Activated CD4-positive, alpha-beta memory T cell treated with anti-CD3 and anti-CD28 coated beads, Interleukin-2, amount 10 ng/mL, durations not matched to agents 7 days and 5 days (primary cell): Measurements from ENCODE around the gene PRR7. TPM values are rescaled to one million over a fixed set of nuclear protein-coding genes. Genes with fewer than 3 reads are reported as not detected.

Source experiments
- CTCF ChIA-PET: fragments of 350-600 bp; sonication (Branson Sonifier 250); formaldehyde crosslinking; loops from one replicate; lab custom pipeline; 2021; ENCODE audit warnings: antibody characterized with exemption, inconsistent platforms; lab: Charles Lee
- POLR2A ChIA-PET: fragments of 350-600 bp; sonication (Branson Sonifier 250); formaldehyde crosslinking; loops from one replicate; lab custom pipeline; 2021; ENCODE audit warnings: antibody characterized with exemption; lab: Charles Lee
- DNase-seq: peaks from one replicate; pipeline ENCODE4 v3.0.0-alpha.2; 2020
- H3K27ac Mint-ChIP-seq: one replicate; pipeline ENCODE4 v1.8.0; 2021; ENCODE audit warnings: mild to moderate bottlenecking, mixed read lengths
- H3K27me3 Mint-ChIP-seq: one replicate; pipeline ENCODE4 v1.8.0; 2021; ENCODE audit warnings: mixed read lengths
- H3K36me3 Mint-ChIP-seq: one replicate; pipeline ENCODE4 v1.8.0; 2021; ENCODE audit warnings: low read depth, mixed read lengths
- H3K4me1 Mint-ChIP-seq: one replicate; pipeline ENCODE4 v1.8.0; 2021; ENCODE audit warnings: mixed read lengths
- H3K4me3 Mint-ChIP-seq: one replicate; pipeline ENCODE4 v1.8.0; 2021; ENCODE audit warnings: mild to moderate bottlenecking, mixed read lengths
- H3K9me3 Mint-ChIP-seq: one replicate; pipeline ENCODE4 v1.8.0; 2021; ENCODE audit warnings: mixed read lengths
- total RNA-seq, 2 experiments: library from RNA; stranded (reverse); gene quantifications; one replicate each; pipeline ENCODE4 v1.2.3, GENCODE V29; 2021

Gene PRR7
- total RNA-seq, 2 experiments from 2014 or later = 4.9 to 5.8 TPM

GRCh38 chr5:177496070-177496726, 49.6 kb downstream of the PRR7 start:
- Mint-ChIP-seq H3K36me3 (peaks cover 15% of the 10 kb centered on the region), H3K27ac (peak overlapping the region; percentile 53), H3K4me3 (peak overlapping the region; percentile 85), H3K9me3 (no peaks in the 10 kb centered on the region), H3K27me3 (peaks cover 21% of the 10 kb centered on the region), H3K4me1 (peaks cover 50% of the 10 kb centered on the region)
- ChIA-PET POLR2A (interaction anchor here (1.1 to 3.7 kb wide), 8 partner anchors 18 to 193 kb away, joined by 3 to 12 read pairs (median 4); partner anchors contain the start of genes DDX41 and GRK6), CTCF (interaction anchor here (1.1 to 1.8 kb wide), 5 partner anchors 39 to 187 kb away, joined by 3 to 9 read pairs (median 6); partner anchors contain the start of gene MXD3)
- DNase-seq = no peak

- peak overlapping the region; percentile 85 for H3K4me3 Mint-ChIP-seq
- peaks cover 13% of the 10 kb centered on the region for H3K36me3 Mint-ChIP-seq
- CTCF ChIA-PET = interaction anchor here (0.6 to 5.1 kb wide), 12 partner anchors 8 to 659 kb away, joined by 3 to 37 read pairs (median 8); partner anchors contain the start of genes DDX41 and MXD3
- H3K27me3 Mint-ChIP-seq = peaks cover 21% of the 10 kb centered on the region
- no peak overlapping the region for H3K27ac Mint-ChIP-seq
- POLR2A ChIA-PET = interaction anchor here (1.0 to 3.7 kb wide), 12 partner anchors 12 to 187 kb away, joined by 4 to 12 read pairs (median 4); partner anchors contain the start of genes DDX41, GRK6 and LMAN2
- H3K9me3 Mint-ChIP-seq = no peaks in the 10 kb centered on the region
- H3K4me1 Mint-ChIP-seq = peaks cover 49% of the 10 kb centered on the region
- DNase-seq = peak; percentile 24
Observed at GRCh38 chr5:177496727-177497291, 50.2 kb downstream of the PRR7 start.

DNA sequence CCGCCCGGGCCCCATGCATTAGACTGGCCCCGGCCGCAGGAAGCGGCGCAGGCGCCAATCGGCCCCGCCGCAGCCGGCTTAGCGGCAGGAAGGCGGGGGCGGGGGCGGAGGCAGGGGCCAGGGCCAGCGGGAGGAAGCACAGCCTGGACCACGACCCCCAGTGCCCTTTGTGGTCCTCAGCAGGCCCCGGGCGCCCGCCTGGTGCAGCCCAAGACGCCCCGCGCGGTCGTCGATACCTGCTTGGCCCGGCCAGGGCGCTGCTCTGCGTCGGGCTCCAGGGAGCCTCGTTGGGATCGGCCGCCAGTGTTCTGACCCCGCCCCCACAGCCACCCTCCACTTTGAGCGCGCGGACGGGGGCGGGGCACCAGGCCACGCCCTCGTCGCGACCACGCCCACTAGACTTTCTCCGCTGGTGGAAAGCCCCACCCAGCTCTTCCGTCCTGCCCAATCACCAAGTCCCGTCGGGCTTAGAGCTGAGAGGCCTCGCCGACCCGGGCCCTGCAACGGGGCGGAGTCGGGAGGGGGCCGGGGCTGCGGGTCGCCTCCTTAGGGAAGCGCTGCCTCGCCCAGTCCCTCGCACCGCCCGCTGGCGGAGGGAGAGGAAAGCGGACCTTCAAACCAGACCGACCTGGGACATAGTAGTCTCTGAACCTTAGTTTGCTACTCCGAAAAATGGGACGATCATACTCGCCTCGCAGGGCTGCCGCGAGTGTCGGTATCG, 50.8 kb downstream of the PRR7 start, which contains the start of gene PDLIM7:
TSS of gene PDLIM7 (minus strand) at position 313 of the 721 bp plus-strand sequence. CDS start 1,092 bp downstream, outside the sequence.
- H3K9me3 Mint-ChIP-seq = no peaks in the 10 kb centered on the region
- peaks cover 21% of the 10 kb centered on the region for H3K27me3 Mint-ChIP-seq
- H3K4me1 Mint-ChIP-seq = peaks cover 49% of the 10 kb centered on the region
- ChIA-PET CTCF (interaction anchor here (0.6 to 5.1 kb wide), 13 partner anchors 9 to 659 kb away, joined by 3 to 37 read pairs (median 6); partner anchors contain the start of genes DDX41 and MXD3), POLR2A (interaction anchor here (1.0 to 3.7 kb wide), 13 partner anchors 12 to 187 kb away, joined by 3 to 12 read pairs (median 4); partner anchors contain the start of genes DDX41, GRK6 and LMAN2)
- H3K4me3 Mint-ChIP-seq = peak within 1 kb of the TSS; percentile 85
- peak; percentile 96 for DNase-seq
- H3K36me3 Mint-ChIP-seq = peaks cover 13% of the 10 kb centered on the region
- peak within 1 kb of the TSS; percentile 42 for H3K27ac Mint-ChIP-seq

- H3K36me3 Mint-ChIP-seq = peaks cover 5% of the 10 kb centered on the region
- H3K9me3 Mint-ChIP-seq = no peaks in the 10 kb centered on the region
- peak overlapping the region; percentile 85 for H3K4me3 Mint-ChIP-seq
- H3K27me3 Mint-ChIP-seq = peaks cover 21% of the 10 kb centered on the region
- H3K27ac Mint-ChIP-seq = peak overlapping the region; percentile 42
- ChIA-PET CTCF (interaction anchor here (0.8 to 5.1 kb wide), 12 partner anchors 9 to 309 kb away, joined by 3 to 37 read pairs (median 8); partner anchors contain the start of genes DDX41 and MXD3), POLR2A (interaction anchor here (1.0 to 3.7 kb wide), 12 partner anchors 11 to 188 kb away, joined by 3 to 12 read pairs (median 4); partner anchors contain the start of genes DDX41, GRK6 and LMAN2)
- peak; percentile 53 for DNase-seq
- peaks cover 43% of the 10 kb centered on the region for H3K4me1 Mint-ChIP-seq
Observed at GRCh38 chr5:177498013-177498787, 51.6 kb downstream of the PRR7 start.

GRCh38 chr5:177499842-177500241, 53.2 kb downstream of the PRR7 start:
- no peaks in the 10 kb centered on the region for H3K36me3 Mint-ChIP-seq
- H3K4me3 Mint-ChIP-seq = peak overlapping the region; percentile 6
- ChIA-PET CTCF (interaction anchor here (0.7 to 5.7 kb wide), 8 partner anchors 17 to 225 kb away, joined by 3 to 45 read pairs (median 12); partner anchors contain the start of gene DDX41), POLR2A (interaction anchor here (1.1 kb wide), 1 partner anchor 127 kb away, joined by 3 read pairs; no protein-coding TSS in a partner anchor)
- no peaks in the 10 kb centered on the region for H3K9me3 Mint-ChIP-seq
- peaks cover 27% of the 10 kb centered on the region for H3K4me1 Mint-ChIP-seq
- peaks cover 21% of the 10 kb centered on the region for H3K27me3 Mint-ChIP-seq
- H3K27ac Mint-ChIP-seq = no peak overlapping the region
- DNase-seq = no peak

DNA sequence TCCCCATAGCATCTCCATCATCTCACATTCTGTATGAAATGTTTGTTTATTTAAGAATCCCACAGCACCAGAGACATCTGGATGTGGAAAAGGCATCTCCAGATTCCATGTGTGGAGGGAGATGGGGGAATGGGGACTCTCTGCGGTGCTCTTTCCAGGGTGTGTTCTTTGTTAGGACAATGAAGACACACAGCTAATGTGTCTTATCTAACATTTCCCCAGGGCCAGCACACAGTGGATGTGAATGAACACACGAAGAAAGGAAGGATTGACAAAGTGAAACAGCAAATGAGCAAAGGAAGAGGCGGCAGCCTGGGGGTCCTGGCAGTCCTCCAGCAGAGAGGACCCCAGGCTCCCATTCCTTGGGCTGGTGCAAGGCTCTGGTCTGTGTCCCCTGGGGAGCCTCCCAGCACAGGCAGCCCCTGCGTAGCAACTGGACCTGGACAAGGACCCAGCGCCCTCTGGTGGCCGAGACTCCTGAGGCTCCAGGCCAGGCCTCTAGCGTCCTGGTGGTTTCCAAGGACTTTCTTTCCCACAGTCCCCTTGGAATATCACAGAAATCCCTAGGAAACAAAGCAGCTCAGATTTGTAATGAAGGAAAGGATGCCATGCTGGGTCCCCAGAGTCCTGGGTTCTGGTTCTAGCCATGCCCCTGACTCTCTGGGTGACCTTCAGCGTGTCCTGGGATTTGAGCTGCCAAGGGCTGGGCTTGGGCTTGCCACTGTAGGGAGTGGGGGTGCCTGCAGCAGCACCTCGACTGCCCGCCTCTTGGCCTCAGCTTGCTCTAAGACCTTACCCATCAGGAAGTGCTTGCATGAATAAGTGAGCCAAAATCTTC, 54.3 kb downstream of the PRR7 start:
- Mint-ChIP-seq H3K36me3 (no peaks in the 10 kb centered on the region), H3K27me3 (peaks cover 21% of the 10 kb centered on the region), H3K4me1 (peaks cover 19% of the 10 kb centered on the region), H3K9me3 (no peaks in the 10 kb centered on the region), H3K27ac (no peak overlapping the region), H3K4me3 (no peak overlapping the region)
- ChIA-PET CTCF (interaction anchor here (0.5 to 5.7 kb wide), 28 partner anchors 9 to 387 kb away, joined by 3 to 45 read pairs (median 4); partner anchors contain the start of genes DDX41, F12, GRK6 and PRELID1), POLR2A (interaction anchor here (0.7 to 1.5 kb wide), 6 partner anchors 10 to 134 kb away, joined by 3 to 5 read pairs (median 3); no protein-coding TSS in a partner anchor)
- peak; percentile 84 for DNase-seq

DNA sequence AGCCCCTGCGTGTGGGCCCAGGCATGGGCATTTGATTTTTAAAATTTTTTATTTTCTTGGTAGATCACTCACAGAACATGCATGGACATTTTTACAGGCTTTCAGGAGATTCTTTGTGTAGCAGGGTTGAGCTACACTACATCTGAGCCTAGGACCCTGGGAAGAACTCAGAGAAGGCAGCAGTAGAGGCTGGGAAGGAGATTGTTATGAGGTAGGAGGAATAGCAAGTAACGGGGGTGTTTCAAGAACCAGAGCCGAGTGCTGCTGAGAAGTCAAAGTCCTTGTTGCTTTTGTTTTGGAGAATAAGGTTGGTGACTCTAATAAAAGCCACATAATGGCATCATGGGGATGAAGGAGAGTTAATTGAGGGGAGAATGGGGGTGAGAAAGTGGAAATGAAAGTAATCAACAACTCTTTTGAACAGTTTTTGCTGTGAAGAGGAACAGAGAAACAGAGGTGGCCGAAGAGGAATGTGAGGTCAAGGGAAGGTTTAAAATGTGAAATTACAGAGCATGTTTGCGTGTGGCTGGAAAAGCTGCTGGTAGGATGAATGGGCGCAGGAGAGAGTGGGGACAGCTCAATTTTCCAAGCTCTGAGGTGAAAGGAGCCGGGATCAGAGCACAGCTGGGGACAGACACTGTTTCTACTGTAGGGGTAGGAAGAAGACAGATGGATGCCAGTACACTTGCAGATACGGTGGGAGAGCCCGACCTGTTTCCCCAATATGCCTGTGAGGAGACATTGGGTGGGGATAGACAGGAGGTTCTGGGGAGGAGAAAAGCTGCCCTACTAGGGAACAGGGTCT, 55.5 kb downstream of the PRR7 start:
- Mint-ChIP-seq H3K36me3 (no peaks in the 10 kb centered on the region), H3K27ac (no peak overlapping the region), H3K4me3 (no peak overlapping the region), H3K9me3 (no peaks in the 10 kb centered on the region), H3K4me1 (peaks cover 13% of the 10 kb centered on the region), H3K27me3 (peaks cover 21% of the 10 kb centered on the region)
- POLR2A ChIA-PET = interaction anchor here (0.7 to 1.7 kb wide), 6 partner anchors 9 to 135 kb away, joined by 3 to 5 read pairs (median 3); no protein-coding TSS in a partner anchor
- CTCF ChIA-PET = interaction anchor here (0.6 to 5.7 kb wide), 22 partner anchors 12 to 388 kb away, joined by 3 to 45 read pairs (median 6); partner anchors contain the start of genes DDX41, F12, GRK6 and PRELID1
- no peak for DNase-seq

- no peak for DNase-seq
- Mint-ChIP-seq H3K4me1 (peaks cover 10% of the 10 kb centered on the region), H3K27ac (no peak overlapping the region), H3K9me3 (no peaks in the 10 kb centered on the region), H3K27me3 (peaks cover 19% of the 10 kb centered on the region), H3K4me3 (no peak overlapping the region), H3K36me3 (no peaks in the 10 kb centered on the region)
- ChIA-PET CTCF (interaction anchor here (0.9 to 5.7 kb wide), 4 partner anchors 13 to 113 kb away, joined by 3 to 45 read pairs (median 13); partner anchors contain the start of genes DDX41 and F12), POLR2A (interaction anchor here (0.8 to 1.7 kb wide), 2 partner anchors 31 to 101 kb away, joined by 3 read pairs; no protein-coding TSS in a partner anchor)
Observed at GRCh38 chr5:177502886-177503285, 56.3 kb downstream of the PRR7 start.

DNA sequence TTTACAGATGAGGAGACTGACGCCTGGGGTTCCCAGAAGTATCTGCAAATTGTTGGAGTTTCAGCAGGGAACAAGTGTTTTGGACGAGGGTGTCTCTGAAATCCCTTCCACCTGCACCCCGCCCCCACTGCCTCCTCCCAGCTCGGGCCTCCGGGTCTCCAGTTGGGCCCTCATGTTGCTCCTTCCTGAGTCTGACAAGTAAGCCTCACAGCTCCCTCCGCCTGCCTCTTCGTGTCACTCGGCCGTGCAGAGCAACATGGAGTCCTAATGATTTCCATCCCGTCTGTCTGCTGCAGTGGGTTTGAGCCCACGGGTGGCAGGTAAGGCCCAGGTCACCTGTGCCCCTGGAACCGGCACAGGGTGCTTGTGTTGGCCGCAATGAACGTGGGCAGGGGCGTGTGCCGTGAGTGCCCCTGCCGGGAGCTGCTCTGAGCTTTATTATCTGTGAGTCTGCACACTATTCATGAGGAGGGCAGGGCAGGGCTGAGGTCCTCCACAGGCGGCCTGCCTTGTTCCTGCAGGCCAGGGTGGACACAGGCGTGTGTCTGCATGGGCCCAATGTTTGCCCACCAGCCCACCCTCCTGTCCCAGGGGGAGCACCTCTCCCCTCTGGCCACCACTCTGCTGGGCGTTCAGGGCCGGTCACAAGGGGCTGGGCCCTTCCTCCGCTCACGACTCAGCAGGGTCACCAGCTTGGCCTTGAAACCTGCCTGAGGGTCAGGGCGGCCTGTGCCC, 56.9 kb downstream of the PRR7 start:
- H3K4me3 Mint-ChIP-seq = no peak overlapping the region
- no peaks in the 10 kb centered on the region for H3K36me3 Mint-ChIP-seq
- no peaks in the 10 kb centered on the region for H3K9me3 Mint-ChIP-seq
- H3K27ac Mint-ChIP-seq = no peak overlapping the region
- POLR2A ChIA-PET = interaction anchor here (1.7 kb wide), 1 partner anchor 32 kb away, joined by 3 read pairs; no protein-coding TSS in a partner anchor
- H3K4me1 Mint-ChIP-seq = peaks cover 6% of the 10 kb centered on the region
- H3K27me3 Mint-ChIP-seq = peaks cover 15% of the 10 kb centered on the region
- no peak for DNase-seq
- CTCF ChIA-PET = interaction anchor here (0.9 to 5.7 kb wide), 3 partner anchors 13 to 113 kb away, joined by 3 to 45 read pairs (median 21); partner anchors contain the start of gene DDX41
